ENCODE measurements around the gene MRPS22. TPM values are rescaled to one million over a fixed set of nuclear protein-coding genes. Genes with fewer than 3 reads are reported as not detected.

The MRPS22 gene
- total RNA-seq, 6 experiments from 2014 or later, result 29.6 to 66.5 (median 34.8) TPM

DNA sequence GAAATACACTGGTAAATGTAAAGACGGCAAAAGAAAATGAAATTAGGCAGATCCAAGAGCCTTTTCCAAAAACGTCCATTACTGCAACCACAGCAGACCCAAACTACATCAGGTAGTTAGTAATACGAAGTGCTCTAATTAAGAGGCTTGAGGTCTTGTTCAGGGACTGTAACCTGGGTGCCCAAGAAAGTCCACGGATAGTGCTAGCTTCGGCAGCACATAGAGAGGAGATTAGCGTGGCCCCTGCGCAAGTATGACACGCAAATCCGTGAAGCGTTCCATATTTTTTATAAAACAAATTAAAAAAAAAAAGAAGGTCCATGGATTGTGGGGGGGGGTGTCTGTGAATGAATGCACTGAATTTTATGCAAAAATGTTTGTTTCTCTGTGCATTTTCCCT is 44.3 kb downstream of the MRPS22 start:
- no peak overlapping the region for H3K27ac ChIP-seq
- H3K27me3 ChIP-seq, result no peaks in the 10 kb centered on the region
- intact Hi-C loops (cut with DNase I), result no loop called here
- peaks cover 0 to 4% (median under 1%) of the 10 kb centered on the region in 4 donors for H3K36me3 ChIP-seq
- WGBS (ENCODE audit: insufficient coverage, low coverage, low lambda C conversion rate, missing lambda C conversion rate), result 72% methylated on average over 10 of the region's 10 CpGs
- no peak for TF ChIP-seq CTCF (IDR thresholded peaks at IDR 0.05)
- no peak for TF ChIP-seq POLR2A (IDR thresholded peaks at IDR 0.05)
- peaks cover 0 to 21% (median 5%) of the 10 kb centered on the region in 4 donors for H3K4me1 ChIP-seq
- H3K9me3 ChIP-seq, result no peaks in the 10 kb centered on the region
- ATAC-seq (no peak), DNase-seq (no peak)
- H3K4me3 ChIP-seq, result peak overlapping the region in 2 of 3 donors; percentile 83 to 88

- TF ChIP-seq POLR2A (IDR thresholded peaks at IDR 0.05), result no peak
- TF ChIP-seq CTCF (IDR thresholded peaks at IDR 0.05), result no peak
- H3K4me3 ChIP-seq, result peak overlapping the region; percentile 72 to 88 (median 83)
- peaks cover 0 to 21% (median 5%) of the 10 kb centered on the region in 4 donors for H3K4me1 ChIP-seq
- ATAC-seq, result peak; percentile 25 to 50 (median 30)
- no peaks in the 10 kb centered on the region for H3K36me3 ChIP-seq
- 2% methylated on average over 17 of the region's 25 CpGs for WGBS (ENCODE audit: insufficient coverage, low coverage, low lambda C conversion rate, missing lambda C conversion rate)
- peak overlapping the region; percentile 89 to 96 (median 91) for H3K27ac ChIP-seq
- intact Hi-C loops (cut with DNase I), result no loop called here
- H3K27me3 ChIP-seq, result no peaks in the 10 kb centered on the region
- no peak for DNase-seq
- H3K9me3 ChIP-seq, result no peaks in the 10 kb centered on the region
Measured at GRCh38 chr3:139388821-139389551, 45.2 kb downstream of the MRPS22 start.

- Histone ChIP-seq H3K27ac (peak within 1 kb of the TSS; percentile 89 to 96 (median 91)), H3K4me3 (peak within 1 kb of the TSS; percentile 72 to 88 (median 83)), H3K27me3 (no peaks in the 10 kb centered on the region), H3K36me3 (no peaks in the 10 kb centered on the region), H3K9me3 (no peaks in the 10 kb centered on the region), H3K4me1 (peaks cover 0 to 21% (median 5%) of the 10 kb centered on the region in 4 donors)
- intact Hi-C loops (cut with DNase I), result no loop called here
- DNase-seq (peak; percentile 100), ATAC-seq (peak; percentile 97 to 99 (median 99))
- TF ChIP-seq CTCF (IDR thresholded peaks at IDR 0.05), result no peak
- TF ChIP-seq POLR2A (IDR thresholded peaks at IDR 0.05), result peak; percentile 85
- WGBS (ENCODE audit: insufficient coverage, low coverage, low lambda C conversion rate, missing lambda C conversion rate), result under 1% methylated on average over 29 of the region's 52 CpGs
Measured at GRCh38 chr3:139389552-139390368, 45.9 kb downstream of the MRPS22 start, which contains the start of gene COPB2. TSS of gene COPB2 (minus strand) at chr3:139389647. CDS start at chr3:139389550, 97 bp downstream.

DNA sequence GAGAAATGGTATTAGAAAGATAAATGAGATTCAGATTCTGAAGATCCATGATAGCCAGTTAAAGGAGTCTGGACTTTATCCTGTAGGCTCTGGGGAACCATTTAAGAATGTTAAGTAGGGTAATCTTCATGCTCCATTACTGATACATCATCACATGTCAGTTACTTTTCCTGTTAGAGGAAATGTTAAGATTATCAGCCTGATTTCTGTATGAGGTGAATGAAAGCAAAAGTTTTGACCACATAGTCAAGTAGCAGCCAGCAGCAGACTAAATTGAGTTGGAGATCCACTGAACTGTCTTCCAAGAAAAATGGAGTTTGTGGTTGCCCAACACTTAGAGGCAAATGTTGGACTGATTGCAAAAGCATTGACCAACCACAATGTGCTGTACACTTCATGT is 50.3 kb downstream of the MRPS22 start:
- intact Hi-C loops (cut with DNase I), result no loop called here
- no peak overlapping the region for H3K4me3 ChIP-seq
- peaks cover 0 to 9% (median 0%) of the 10 kb centered on the region in 4 donors for H3K4me1 ChIP-seq
- H3K9me3 ChIP-seq, result no peaks in the 10 kb centered on the region
- H3K36me3 ChIP-seq, result no peaks in the 10 kb centered on the region
- TF ChIP-seq CTCF (IDR thresholded peaks at IDR 0.05), result no peak
- TF ChIP-seq POLR2A (IDR thresholded peaks at IDR 0.05), result no peak
- ATAC-seq, result no peak
- DNase-seq, result no peak
- no peaks in the 10 kb centered on the region for H3K27me3 ChIP-seq
- H3K27ac ChIP-seq, result no peak overlapping the region
